PFSK-1 (cell line): ENCODE results near the gene EFL1.

Experiments used
- FOXP2 ChIP-seq: optimal IDR thresholded peaks from 2 replicates; pipeline ENCODE3; 2011; ENCODE audit warnings: borderline replicate concordance, control low read depth, inconsistent platforms; ENCODE audit not compliant: insufficient read depth; ENCODE audit errors: extremely low read length, extremely low read depth
- POLR2AphosphoS5 ChIP-seq: IDR thresholded peaks from 2 replicates; pipeline ENCODE4 v1.6.1; 2012; ENCODE audit warnings: low read depth, mild to moderate bottlenecking, control low read depth, low read length, moderate library complexity
- SIN3A ChIP-seq: IDR thresholded peaks from 2 replicates; pipeline ENCODE4 v1.6.1; 2012; ENCODE audit warnings: mild to moderate bottlenecking, low read length, moderate library complexity, borderline replicate concordance; ENCODE audit not compliant: insufficient read depth
- TAF1 ChIP-seq: IDR thresholded peaks from 2 replicates; pipeline ENCODE4 v1.6.1; 2012; ENCODE audit warnings: low read length, control low read depth, borderline replicate concordance; ENCODE audit not compliant: insufficient read depth
- TF ChIP-seq, protein P1 (sequence below), 2 experiments: IDR thresholded peaks; 2 replicates each; pipeline versions ENCODE4 v1.6.1 to v1.8.0; 2011 to 2012; ENCODE audit warnings: low read depth in 2 of 2, low read length in 2 of 2, control low read depth in 1 of 2, inconsistent platforms in 1 of 2, mild to moderate bottlenecking in 1 of 2, moderate library complexity in 1 of 2; ENCODE audit not compliant: insufficient read depth in 1 of 2

DNA sequence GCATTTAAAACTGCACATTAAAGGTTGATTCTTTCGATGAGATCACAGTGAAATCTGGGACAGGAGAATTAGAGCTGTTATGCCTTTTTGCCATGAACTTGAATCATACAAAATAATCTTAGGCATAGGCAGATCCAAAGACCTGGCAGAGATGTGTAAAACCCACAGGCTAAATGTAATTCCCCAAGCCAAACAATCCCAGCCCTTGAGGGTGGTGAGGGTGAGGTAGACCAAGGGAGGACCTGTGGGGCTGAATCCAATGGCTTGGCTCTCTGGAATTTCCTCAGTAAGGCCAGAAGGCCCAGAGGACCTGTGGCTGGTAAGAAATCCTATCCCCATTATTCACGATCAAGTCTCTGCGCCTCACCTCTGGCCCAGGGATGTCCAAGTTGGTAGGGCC, 136.2 kb downstream of the EFL1 start:
- no peak for TF ChIP-seq POLR2AphosphoS5
- TF ChIP-seq, protein P1, sequence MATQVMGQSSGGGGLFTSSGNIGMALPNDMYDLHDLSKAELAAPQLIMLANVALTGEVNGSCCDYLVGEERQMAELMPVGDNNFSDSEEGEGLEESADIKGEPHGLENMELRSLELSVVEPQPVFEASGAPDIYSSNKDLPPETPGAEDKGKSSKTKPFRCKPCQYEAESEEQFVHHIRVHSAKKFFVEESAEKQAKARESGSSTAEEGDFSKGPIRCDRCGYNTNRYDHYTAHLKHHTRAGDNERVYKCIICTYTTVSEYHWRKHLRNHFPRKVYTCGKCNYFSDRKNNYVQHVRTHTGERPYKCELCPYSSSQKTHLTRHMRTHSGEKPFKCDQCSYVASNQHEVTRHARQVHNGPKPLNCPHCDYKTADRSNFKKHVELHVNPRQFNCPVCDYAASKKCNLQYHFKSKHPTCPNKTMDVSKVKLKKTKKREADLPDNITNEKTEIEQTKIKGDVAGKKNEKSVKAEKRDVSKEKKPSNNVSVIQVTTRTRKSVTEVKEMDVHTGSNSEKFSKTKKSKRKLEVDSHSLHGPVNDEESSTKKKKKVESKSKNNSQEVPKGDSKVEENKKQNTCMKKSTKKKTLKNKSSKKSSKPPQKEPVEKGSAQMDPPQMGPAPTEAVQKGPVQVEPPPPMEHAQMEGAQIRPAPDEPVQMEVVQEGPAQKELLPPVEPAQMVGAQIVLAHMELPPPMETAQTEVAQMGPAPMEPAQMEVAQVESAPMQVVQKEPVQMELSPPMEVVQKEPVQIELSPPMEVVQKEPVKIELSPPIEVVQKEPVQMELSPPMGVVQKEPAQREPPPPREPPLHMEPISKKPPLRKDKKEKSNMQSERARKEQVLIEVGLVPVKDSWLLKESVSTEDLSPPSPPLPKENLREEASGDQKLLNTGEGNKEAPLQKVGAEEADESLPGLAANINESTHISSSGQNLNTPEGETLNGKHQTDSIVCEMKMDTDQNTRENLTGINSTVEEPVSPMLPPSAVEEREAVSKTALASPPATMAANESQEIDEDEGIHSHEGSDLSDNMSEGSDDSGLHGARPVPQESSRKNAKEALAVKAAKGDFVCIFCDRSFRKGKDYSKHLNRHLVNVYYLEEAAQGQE (IDR thresholded peaks at IDR 0.05; ENCODE audit: insufficient read depth in 1 of 2, low read depth in 2 of 2, low read length in 2 of 2) = no peak
- no peak for TF ChIP-seq TAF1
- TF ChIP-seq FOXP2 = no peak
- TF ChIP-seq SIN3A = no peak
